Jurkat, Clone E6-1 (cell line): Measurements from ENCODE around the gene LGALS14. TPM values are rescaled to one million over a fixed set of nuclear protein-coding genes. Genes with fewer than 3 reads are reported as not detected.
"Not testable (repeated sequence)": the region's sequence is repeated elsewhere in the genome, so short reads cannot be mapped to it uniquely, and the experiment has no call there.

Source experiments
- DNase-seq: peaks from one replicate; pipeline ENCODE4 v3.0.0-alpha.2; 2011; ENCODE audit warnings: low read depth, low spot score
- H3K4me3 ChIP-seq: 2 replicates; pipeline ENCODE4 v1.5.1; 2011; ENCODE audit warnings: mild to moderate bottlenecking, low read length, control low read depth, moderate library complexity
- polyA plus RNA-seq: library from polyadenylated mRNA; unstranded; fragments of >200 nt; gene quantifications from one replicate; pipeline ENCODE4 v1.2.1, GENCODE V29; 2012; ENCODE audit warnings: missing spikeins; ENCODE audit not compliant: insufficient read length, insufficient read depth

The LGALS14 gene, protein sequence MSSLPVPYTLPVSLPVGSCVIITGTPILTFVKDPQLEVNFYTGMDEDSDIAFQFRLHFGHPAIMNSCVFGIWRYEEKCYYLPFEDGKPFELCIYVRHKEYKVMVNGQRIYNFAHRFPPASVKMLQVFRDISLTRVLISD
- polyA plus RNA-seq = not detected

DNA sequence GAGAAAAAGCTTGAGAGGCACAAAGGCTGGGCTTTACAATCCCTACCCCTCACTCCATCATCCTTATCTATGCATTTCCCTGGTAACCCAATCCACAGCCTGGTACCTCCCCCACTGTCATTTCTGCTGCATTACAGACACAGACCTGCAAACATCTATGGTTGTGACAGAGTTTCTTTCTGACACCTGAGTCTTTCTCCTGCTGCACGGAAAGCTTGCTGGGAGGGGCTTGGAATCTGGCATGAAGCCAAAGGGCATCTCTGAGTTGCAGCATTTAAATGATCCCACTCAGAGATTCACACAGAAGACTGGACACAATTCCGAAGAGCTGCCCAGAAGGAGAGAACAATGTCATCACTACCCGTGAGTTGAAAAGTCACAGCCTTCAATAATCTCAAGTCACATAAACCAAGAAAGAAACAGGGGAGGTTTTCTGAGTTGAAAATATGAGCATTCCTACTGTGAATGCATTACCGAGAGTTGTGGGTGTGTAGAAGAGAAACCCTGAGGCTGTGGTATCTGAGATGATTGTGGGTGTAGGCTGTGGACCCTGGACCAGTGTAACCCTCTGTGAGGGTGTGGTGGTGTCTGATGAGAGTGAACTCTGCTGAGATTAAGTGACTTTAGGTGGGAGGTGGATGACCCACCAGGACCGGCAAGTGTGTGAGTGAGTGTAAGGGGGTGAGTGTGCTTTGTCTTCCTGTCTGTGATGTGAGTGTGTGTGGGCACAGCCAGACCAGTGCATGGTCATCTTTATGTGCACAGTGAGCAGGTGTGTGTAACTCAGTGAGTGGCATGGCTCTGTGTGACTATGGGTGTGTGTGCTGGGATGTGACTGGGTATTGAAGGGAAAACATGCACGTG lies at the start of gene LGALS14:
Gene LGALS14 (plus strand): TSS at position 301 of the 864 bp plus-strand sequence. CDS start 48 bp downstream, at position 349.
- no peak within 1 kb of the TSS for H3K4me3 ChIP-seq
- DNase-seq = no peak

DNA sequence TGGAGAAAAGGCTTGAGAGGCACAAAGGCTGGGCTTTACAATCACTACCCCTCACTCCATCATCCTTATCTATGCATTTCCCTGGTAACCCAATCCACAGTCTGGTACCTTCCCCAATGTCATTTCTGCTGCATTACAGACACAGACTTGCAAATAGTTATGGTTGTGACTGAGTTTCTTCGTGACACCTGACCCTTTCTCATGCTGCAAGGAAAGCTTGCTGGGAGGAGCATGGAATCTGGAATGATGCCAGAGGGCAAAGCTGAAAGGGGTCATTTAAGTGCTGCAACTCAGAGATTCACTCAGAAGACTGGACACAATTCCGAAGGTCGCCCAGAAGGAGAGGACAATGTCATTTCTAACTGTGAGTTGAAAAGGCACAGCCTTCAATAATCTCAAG lies 48.7 kb upstream of the LGALS14 start, which contains the start of gene LGALS16:
Gene LGALS16 (plus strand): TSS at position 301 of the 400 bp plus-strand sequence. CDS start 49 bp downstream, at position 350.
- no peak for DNase-seq
- no peak within 1 kb of the TSS for H3K4me3 ChIP-seq

DNA sequence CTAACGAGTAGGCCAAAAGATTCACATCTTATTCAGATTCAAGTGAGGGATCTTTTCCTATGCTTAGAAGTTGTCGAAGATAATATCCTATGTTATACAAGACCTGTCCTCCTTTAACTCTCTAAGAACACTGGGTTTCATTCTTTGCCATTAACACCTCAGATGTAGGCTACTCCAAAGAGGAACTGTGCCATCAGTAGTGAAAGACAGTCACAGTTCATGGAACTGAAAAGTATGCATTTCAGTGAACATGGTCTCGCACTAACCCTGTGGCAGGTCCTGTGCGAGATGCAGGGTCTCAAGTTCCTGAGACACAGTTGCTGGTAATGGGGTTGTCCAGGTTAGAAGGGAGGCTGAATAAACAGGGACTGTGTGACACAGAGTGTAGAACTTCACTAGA lies 44.5 kb upstream of the LGALS14 start:
- DNase-seq = no peak
- no peak overlapping the region for H3K4me3 ChIP-seq

DNA sequence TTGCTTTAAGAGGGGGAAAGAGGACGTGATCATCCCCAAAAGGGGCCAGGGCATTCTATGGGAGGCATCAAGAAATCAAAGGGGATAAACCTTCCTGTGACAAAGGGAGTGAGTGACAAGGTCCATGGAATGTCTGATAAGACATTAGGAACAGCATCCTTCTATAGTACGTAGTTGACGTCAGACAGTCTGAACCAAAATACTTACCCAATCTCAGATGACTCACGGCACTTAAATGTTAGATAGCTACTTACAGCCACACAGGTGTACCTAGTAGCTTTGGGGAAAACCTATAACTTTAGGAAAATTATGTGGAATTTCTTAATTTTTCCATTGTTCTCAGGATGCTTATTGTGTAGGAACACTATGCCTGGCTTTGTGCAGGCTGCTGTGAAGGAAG lies 43.6 kb upstream of the LGALS14 start:
- DNase-seq = no peak
- H3K4me3 ChIP-seq = no peak overlapping the region

DNA sequence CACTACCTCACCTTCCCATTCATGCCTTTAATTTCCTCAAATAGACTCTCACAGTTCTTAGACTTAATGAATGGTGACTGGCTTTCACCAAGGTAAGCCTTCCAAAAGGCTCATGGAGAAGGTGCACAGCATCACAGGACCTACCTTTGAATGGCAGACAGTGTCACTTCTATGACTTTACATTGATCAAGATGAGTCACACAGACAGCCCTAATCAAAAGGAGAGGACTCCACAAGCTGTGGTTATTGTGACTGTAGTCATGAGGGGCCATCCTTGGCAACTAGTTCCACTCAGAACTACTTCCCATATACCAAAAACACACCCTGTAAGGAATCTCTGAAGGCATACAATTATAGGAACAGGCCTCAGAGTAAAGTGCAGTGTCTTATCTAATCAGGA lies 42.7 kb upstream of the LGALS14 start:
- no peak overlapping the region for H3K4me3 ChIP-seq
- DNase-seq = no peak

DNA sequence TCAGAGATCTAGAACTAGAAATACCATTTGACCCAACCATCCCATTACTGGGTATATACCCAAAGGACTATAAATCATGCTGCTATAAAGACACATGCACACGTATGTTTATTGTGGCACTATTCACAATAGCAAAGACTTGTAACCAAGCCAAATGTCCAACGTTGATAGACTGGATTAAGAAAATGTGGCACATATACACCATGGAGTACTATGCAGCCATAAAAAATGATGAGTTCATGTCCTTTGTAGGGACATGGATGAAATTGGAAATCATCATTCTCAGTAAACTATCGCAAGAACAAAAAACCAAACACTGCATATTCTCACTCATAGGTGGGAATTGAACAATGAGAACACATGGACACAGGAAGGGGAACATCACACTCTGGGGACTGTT lies 34.4 kb upstream of the LGALS14 start:
- H3K4me3 ChIP-seq, DNase-seq: not testable (repeated sequence)

DNA sequence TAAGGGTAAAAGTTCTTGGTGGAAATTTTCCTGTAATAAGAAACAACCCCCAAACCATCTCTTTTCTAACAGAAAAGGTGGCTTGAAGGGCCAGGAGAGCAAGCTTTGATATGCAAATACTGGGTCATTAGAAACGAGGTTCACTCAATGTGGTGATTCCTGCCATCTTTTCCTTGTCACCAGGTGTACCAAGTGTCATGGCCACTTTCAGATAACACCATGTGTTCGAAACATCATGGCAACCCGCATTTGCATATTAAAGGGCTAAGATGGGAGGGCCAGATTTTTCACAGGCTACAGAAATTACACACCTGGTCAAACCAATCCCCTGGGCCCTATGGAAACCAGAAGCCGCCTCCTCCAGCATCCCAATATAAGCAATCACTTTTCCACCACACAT lies 33.3 kb upstream of the LGALS14 start:
- no peak for DNase-seq
- no peak overlapping the region for H3K4me3 ChIP-seq

DNA sequence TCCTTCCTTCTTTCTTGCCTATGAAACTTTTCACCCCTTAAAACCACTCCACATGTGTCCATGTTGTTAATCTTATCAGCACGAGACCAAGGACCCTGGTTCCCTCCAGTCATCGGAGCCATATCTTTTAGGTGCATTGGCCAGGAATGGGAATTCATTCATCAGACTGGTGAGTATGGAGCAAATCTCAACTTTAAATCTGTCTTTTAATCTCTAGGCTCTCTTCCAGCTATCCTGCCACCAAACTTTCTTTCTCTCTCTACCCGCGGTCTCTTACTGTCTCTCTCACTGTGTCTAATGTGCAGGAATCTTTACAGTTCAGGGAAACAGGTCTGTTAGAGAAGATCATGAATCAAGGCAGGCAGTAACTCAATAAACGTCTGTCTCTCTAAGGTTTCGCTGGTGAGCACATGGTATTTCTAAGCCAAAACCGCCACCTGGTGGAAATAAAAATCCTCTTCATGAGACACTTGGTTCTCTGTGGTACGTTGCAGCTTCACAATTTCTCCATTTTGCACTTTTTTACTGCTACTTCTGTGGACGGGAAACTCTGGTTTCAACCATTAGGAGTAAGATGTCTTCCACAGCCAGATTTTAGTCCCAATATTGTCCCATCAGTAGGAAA lies 32.4 kb upstream of the LGALS14 start:
- peak; percentile 73 for DNase-seq

DNA sequence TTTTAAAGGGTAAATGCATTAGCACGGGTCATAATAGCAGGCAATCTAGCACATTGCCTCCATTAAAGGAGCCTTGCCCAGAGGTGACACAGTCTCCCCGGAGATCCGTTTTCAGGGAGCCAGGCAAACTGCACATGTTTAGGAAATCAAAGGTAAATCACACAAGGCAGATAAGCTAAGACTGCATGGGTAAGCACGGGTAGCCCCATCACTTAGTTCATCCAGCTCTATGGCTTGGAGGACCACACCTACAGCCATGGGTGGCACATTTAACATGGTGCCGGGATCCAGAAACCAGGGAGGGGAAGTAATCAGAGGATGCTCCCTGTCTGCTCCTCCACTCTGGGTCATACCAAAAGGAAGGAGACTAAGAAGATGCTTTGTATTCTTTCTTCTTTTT lies 31.8 kb upstream of the LGALS14 start:
- no peak overlapping the region for H3K4me3 ChIP-seq
- DNase-seq = no peak

More for the DNA sequence above, 32.4 kb upstream of the LGALS14 start:
- no peak overlapping the region for H3K4me3 ChIP-seq

DNA sequence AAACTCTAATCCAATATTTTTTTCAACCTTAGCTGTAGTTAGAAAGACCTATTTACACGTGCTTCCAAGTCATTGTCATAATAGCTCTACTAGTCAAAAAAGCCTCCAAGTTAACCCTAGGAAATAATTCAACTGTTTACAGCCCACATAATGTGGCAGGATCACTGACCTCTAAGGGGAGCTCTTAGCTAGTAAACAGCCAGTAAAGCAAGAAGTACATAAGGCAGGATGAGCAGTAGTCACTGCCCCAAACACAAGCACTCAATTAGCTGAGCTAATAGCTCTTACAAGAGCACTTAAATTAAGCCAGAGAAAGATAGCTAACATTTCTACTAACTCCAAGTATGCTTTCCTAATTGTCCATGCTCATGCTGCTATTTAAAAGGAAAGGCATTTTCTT lies 30.4 kb upstream of the LGALS14 start:
- not testable (repeated sequence) for H3K4me3 ChIP-seq, DNase-seq

DNA sequence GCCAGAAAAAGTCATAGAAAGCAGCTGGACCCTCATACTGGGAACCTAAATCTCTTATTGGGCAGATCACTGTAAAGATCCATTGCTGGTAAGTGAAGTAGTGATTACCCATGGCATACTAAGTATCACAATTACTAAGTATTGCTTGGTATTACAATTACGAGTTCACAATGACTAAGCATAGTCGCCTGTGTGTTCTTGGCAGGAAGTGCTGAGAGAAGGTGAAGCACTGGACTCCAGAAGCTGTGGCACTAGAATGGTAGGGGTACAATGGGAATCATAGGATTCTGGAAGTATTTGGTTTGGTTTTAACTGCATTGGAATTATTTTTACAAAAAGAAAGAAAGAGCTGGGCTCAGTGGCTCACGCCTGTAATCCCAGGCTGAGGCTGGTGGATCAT lies 28.3 kb upstream of the LGALS14 start:
- DNase-seq = no peak
- H3K4me3 ChIP-seq = no peak overlapping the region

DNA sequence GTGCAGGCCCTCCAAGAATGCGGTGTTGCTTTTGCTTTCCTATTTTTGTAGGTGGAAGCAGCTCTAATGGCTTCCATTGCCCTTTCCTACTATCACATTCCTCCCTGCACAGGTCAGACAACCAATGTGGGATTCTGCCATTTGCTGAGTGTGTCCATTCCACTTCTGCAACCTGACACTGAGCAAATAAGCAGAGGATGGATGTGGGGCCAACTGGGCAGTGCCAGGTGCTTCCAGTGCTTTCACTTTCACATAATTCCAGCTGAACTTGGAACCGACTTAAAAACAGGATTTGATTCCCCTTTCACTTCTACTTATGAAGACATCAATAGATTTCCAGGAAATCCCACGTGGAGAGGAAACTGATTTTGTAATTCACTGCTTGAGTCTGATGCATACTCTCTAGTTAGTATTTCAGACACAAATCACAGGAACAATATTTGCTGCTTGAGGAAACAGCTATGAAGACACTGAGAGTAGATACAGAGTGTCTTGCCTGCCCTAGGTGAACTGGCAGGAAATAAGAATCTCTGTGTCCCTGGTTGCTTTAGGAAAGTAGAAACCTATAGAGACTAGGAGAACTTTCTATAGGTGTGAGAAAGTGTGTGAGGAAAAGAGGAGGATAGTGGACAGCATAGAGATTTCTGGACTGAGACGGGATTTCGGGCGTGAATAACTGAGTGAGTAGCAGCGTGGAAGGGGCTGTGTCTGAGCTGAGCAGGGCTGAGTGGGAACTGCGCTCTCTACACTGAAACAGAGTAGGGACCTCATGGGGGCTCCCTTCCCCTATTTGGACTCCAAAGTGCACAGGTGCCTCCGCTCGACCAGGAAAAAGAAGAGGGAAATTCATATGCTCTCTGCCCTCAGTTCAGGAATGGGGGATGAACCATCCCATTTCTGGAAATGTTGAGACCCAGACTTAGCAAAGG lies 26.1 kb upstream of the LGALS14 start:
- H3K4me3 ChIP-seq = no peak overlapping the region
- DNase-seq = no peak

DNA sequence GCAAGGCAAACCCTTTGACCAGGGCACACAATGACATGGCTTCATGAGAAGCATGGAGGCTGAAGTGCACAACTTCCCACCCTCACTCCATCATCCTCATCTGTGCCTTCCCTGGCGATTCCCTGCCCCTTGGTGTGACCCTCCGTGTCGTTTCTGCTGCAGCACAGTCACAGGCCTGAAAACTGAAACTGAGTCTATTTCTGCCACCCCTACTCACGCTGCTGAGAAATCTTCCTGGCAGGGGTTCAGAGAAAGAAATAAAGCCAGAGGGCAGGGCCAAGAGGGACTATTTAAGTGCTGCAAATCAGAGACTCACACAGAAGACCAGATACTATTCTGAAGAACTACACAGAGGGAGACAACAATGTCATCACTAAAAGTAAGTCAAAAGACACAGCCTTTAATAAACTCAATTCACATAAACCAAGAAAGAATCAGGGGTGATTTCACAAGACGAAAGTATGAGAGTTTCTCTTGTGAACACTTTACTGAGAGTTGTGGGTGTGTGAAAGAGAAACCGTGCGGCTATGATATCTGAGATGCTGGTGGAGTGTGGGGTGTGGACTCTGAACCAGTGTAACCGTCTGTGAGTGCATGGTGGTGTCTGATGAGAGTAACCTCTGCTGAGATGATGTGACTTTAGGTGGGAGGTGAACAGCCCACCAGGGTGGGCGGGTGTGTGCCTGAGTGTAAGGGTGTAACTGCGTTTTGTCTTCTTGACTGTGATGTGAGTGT lies 25.1 kb upstream of the LGALS14 start:
- DNase-seq = no peak
- H3K4me3 ChIP-seq = no peak overlapping the region

DNA sequence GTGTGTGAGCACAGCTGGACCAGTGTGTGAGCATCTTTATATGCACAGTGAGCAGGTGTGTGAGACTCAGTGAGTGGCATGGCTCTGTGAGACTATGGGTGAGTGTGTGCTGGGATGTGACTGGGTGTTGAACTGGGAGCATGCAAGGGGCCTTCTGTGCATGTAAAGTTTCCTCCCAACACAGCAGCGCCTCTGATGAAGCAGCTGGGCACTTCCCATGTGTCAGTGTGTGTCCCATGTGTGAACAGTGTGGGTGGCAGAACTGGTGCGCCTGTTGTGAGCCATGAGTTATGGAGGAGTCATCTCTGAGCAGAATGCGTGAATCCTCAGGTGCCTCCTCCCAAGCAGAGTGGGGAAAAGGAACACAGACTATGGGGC lies 24.5 kb upstream of the LGALS14 start:
- DNase-seq = no peak
- no peak overlapping the region for H3K4me3 ChIP-seq

DNA sequence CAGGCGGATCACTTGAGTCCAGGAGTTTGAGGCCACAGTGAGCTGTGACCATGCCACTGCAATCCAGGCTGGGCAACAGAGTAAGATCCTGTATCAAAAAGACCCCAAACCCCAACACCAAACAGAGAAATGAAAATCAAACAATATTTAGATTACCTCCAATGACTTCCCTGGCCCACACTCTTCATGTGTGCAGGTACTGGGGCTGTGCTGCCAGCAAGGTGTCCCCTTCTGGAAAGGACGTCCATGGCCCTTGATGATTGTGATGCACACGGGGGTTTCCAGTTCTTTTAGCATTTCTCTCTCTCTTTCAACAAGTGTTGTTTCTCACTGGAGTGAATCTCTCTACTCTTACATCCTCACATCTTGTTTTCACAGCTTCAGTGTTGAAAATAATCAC lies 23.7 kb upstream of the LGALS14 start:
- H3K4me3 ChIP-seq = no peak overlapping the region
- no peak for DNase-seq

DNA sequence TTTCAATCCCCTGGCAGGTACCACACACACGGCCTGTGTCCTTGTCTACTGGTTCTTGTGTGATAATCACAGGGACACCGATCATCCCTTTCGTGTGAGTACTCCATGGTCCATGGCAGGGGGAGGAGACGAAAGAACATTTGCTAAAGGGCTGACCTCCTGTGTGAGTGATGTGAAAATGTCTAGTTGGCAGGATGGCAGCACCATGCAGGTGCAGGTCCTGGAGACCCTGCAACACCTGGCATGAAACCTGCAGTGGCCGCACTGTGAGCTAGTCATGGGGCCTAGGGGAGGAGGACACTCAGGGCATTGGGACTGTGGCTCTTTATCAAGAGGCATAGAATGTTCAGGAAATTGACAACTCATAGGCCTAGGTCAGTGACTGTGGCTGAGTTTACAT lies 22.9 kb upstream of the LGALS14 start:
- DNase-seq = no peak

DNA sequence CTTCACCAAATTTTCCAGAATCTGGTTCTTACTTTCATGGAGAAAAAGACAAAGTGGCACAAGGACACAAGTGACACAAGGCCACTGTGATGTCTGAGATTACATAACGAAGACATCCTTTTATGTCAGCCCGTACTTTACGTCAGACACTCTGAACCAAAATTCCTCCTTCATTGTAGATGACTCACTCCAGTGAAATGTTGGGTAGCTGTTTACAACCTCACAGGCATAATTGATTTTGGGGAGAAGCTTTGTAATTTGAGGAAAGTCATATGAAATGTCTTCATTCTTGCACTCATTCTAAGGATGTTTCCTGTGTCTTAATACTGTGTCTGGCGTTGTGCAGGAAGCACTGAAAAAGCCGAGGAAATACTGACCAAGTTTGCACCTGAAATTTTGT lies 20.0 kb upstream of the LGALS14 start:
- H3K4me3 ChIP-seq = no peak overlapping the region
- DNase-seq = no peak

More for the DNA sequence above, 22.9 kb upstream of the LGALS14 start:
- no peak overlapping the region for H3K4me3 ChIP-seq

DNA sequence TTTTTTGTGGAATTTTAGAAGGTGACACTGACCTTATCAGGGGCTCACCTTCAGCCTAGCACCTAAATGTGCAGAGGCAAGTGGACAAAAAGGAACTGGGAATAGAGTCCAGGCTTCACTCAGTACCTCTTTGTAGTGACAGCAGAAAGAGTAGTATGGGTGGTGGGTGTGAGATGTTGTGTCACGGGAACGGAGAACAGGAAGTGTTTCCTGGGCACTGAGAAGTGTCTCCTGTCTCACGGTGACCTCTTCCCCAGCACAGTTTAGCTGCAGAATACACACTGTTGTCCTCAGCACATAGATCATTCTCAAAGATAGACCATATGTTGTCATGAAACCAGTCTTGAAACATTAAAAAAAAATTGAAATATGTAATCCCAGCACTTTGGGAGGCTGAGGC lies 17.5 kb upstream of the LGALS14 start:
- no peak for DNase-seq
- no peak overlapping the region for H3K4me3 ChIP-seq

DNA sequence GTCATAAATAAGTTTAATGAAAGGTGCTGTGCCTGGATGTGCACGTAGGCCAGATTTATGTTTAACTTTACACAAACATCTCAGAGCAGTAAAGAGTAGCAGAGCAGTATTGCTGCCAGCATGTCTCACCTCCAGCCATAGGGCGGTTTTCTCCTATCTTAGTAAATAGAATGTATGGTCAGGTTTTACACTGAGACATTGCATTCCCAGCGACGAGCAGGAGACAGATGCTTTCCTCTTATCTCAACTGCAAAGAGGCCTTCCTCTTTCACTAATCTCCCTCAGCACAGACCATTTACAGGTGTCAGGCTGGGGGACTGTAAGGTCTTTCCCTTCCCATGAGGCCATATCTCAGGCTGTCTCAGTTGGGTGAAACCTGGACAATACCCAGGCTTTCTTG lies 15.6 kb upstream of the LGALS14 start:
- not testable (repeated sequence) for DNase-seq

More for the DNA sequence above, 15.6 kb upstream of the LGALS14 start:
- H3K4me3 ChIP-seq = not testable (repeated sequence)
